ELR (cell line): ENCODE data around the gene DNAJA4.

Source experiments
- DNase-seq: peaks from one replicate; pipeline ENCODE4 v3.0.0-alpha.2; 2015; ENCODE audit warnings: low read depth

The DNAJA4 gene

GRCh38 chr15:78264304-78265136 lies at the start of gene DNAJA4:
Gene DNAJA4 (plus strand): TSS chr15:78264562. CDS start chr15:78264764, 202 bp downstream.
- no peak for DNase-seq

GRCh38 chr15:78216276-78217104 lies 47.9 kb upstream of the DNAJA4 start:
- peak; percentile 18 for DNase-seq

GRCh38 chr15:78220713-78221112 lies 43.6 kb upstream of the DNAJA4 start:
- DNase-seq, result no peak

GRCh38 chr15:78222745-78223395 lies 41.5 kb upstream of the DNAJA4 start:
- no peak for DNase-seq

- no peak for DNase-seq
Measured at GRCh38 chr15:78223396-78224022, 40.9 kb upstream of the DNAJA4 start.

- no peak for DNase-seq
Measured at GRCh38 chr15:78224023-78224411, 40.3 kb upstream of the DNAJA4 start.

GRCh38 chr15:78225783-78226541 lies 38.4 kb upstream of the DNAJA4 start:
- no peak for DNase-seq

- no peak for DNase-seq
Measured at GRCh38 chr15:78228356-78228996, 35.9 kb upstream of the DNAJA4 start.

GRCh38 chr15:78229431-78230406 lies 34.6 kb upstream of the DNAJA4 start:
- no peak for DNase-seq

GRCh38 chr15:78232951-78233350 lies 31.4 kb upstream of the DNAJA4 start:
- DNase-seq, result no peak

GRCh38 chr15:78233496-78233895 lies 30.9 kb upstream of the DNAJA4 start:
- DNase-seq, result no peak

GRCh38 chr15:78234515-78235040 lies 29.8 kb upstream of the DNAJA4 start, which contains the start of gene ACSBG1:
Gene ACSBG1 (minus strand): TSS chr15:78234565. CDS start chr15:78234501, 64 bp downstream.
- DNase-seq, result no peak

GRCh38 chr15:78236491-78236890 lies 27.9 kb upstream of the DNAJA4 start:
- no peak for DNase-seq

GRCh38 chr15:78237146-78237545 lies 27.2 kb upstream of the DNAJA4 start:
- no peak for DNase-seq

- DNase-seq, result no peak
Measured at GRCh38 chr15:78239811-78240210, 24.6 kb upstream of the DNAJA4 start.

- DNase-seq, result peak; percentile 71
Measured at GRCh38 chr15:78241017-78241416, 23.3 kb upstream of the DNAJA4 start.

- peak; percentile 39 for DNase-seq
Measured at GRCh38 chr15:78242128-78242527, 22.2 kb upstream of the DNAJA4 start.

- no peak for DNase-seq
Measured at GRCh38 chr15:78243058-78243457, 21.3 kb upstream of the DNAJA4 start.

GRCh38 chr15:78243491-78243941 lies 20.8 kb upstream of the DNAJA4 start:
- no peak for DNase-seq
